GM12891 (cell line): ENCODE results near the gene MAPK4.

Experiments
- POLR2A ChIP-seq: IDR thresholded peaks from 2 replicates; pipeline ENCODE4 v1.6.1; 2011; ENCODE audit warnings: low read depth, low read length, control low read depth
- POU2F2 ChIP-seq: IDR thresholded peaks from 2 replicates; pipeline ENCODE4 v1.6.1; 2011; ENCODE audit warnings: low read depth, mild to moderate bottlenecking, control low read depth, low read length, moderate library complexity

- TF ChIP-seq POLR2A, result no peak
- no peak for TF ChIP-seq POU2F2
These were observed 13.8 kb downstream of the MAPK4 start for GRCh38 chr18:50573679-50574078.
